Astrocyte of the spinal cord (primary cell): ENCODE data around the gene MGST2.

ENCODE experiments used
- DNase-seq: peaks from one replicate; pipeline ENCODE4 v3.0.0; 2011; ENCODE audit warnings: low read depth, low spot score
- H3K4me3 ChIP-seq: 2 replicates; pipeline ENCODE4 v1.5.1; 2011; ENCODE audit warnings: low read depth, mild to moderate bottlenecking, low read length, moderate library complexity
- in situ Hi-C: cut with HindIII; loops from 2 replicates; pipeline ENCODE4 v1.10.0; 2017; ENCODE audit warnings: low sequenced_read_pairs
- TF ChIP-seq, protein P1 (sequence below): IDR thresholded peaks from 2 replicates; pipeline ENCODE4 v1.5.1; 2012; ENCODE audit warnings: low read depth, mild to moderate bottlenecking, low read length, inconsistent platforms

MGST2 gene

DNA sequence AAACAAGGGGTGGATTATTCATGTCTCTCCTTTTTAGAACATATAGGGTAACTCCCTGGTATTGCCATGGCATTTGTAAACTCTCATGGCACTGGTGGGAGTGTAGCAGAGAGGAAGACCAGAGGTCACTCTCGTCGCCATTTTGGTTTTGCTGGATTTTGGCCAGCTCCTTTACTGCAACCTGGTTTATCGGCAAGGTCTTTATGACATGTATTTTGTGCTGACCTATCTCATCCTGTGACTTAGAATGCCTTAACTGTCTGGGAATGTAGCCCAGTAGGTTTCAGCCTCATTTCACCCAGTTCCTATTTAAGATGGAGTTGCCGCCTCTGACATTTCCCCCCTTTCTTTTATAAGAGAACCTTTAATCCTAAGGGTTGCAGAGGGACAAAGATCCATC is 45.8 kb downstream of the MGST2 start:
- no peak for DNase-seq
- TF ChIP-seq, protein P1, sequence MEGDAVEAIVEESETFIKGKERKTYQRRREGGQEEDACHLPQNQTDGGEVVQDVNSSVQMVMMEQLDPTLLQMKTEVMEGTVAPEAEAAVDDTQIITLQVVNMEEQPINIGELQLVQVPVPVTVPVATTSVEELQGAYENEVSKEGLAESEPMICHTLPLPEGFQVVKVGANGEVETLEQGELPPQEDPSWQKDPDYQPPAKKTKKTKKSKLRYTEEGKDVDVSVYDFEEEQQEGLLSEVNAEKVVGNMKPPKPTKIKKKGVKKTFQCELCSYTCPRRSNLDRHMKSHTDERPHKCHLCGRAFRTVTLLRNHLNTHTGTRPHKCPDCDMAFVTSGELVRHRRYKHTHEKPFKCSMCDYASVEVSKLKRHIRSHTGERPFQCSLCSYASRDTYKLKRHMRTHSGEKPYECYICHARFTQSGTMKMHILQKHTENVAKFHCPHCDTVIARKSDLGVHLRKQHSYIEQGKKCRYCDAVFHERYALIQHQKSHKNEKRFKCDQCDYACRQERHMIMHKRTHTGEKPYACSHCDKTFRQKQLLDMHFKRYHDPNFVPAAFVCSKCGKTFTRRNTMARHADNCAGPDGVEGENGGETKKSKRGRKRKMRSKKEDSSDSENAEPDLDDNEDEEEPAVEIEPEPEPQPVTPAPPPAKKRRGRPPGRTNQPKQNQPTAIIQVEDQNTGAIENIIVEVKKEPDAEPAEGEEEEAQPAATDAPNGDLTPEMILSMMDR: no peak
- no peak overlapping the region for H3K4me3 ChIP-seq
- in situ Hi-C loops: no loop called here

DNA sequence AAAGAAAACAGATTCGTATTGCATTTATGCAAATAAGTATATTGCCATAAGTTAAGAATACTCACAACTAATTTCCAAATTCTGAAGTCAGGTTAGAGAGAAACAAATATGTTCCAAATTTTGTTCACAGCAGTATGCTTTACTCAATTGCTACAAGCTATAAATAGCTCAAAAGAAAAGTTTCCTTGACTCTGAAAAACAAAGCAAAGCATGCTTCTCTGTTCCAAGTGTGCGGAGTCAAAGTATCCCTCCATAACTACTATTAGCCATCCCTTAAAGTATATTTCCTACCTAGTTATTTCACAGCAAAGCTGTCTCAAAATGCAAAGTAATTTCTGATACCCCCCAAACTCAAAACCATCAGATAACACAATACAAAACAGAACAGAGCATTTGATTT is 47.3 kb downstream of the MGST2 start:
- in situ Hi-C loops: no loop called here
- TF ChIP-seq, protein P1: no peak

DNA sequence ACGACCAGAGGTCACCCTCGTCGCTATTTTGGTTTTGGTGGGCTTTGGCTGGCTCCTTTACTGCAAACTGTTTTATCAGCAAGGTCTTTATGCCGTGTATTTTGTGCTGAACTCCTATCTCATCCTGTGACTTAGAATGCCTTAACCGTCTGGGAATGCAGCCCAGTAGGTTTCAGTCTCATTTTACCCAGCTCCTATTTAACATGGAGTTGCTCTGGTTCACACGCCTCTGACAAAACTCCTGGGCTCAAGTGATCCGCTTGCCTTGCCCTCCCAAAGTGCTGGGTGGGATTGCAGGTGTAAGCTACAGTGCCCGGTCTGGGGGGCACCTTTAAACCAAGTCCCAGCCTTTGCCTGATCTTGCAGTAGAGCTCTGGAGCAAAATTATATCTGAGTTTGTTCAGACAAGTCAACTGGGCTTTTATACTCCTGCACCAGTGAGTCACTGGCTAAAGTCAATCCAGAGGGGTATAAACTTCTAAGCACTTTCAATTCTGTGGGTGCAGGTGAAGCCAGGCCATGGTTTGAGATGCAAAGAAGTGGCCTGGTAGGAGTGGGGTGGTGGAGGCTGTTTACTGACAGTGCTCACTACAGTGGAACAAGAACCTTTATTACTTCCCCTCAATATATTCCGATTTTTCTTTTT is 50.2 kb downstream of the MGST2 start:
- TF ChIP-seq, protein P1: no peak
- no peak overlapping the region for H3K4me3 ChIP-seq
- DNase-seq: peak; percentile 13
- in situ Hi-C loops: no loop called here

More for the DNA sequence above, 47.3 kb downstream of the MGST2 start:
- H3K4me3 ChIP-seq: no peak overlapping the region
- DNase-seq: no peak

DNA sequence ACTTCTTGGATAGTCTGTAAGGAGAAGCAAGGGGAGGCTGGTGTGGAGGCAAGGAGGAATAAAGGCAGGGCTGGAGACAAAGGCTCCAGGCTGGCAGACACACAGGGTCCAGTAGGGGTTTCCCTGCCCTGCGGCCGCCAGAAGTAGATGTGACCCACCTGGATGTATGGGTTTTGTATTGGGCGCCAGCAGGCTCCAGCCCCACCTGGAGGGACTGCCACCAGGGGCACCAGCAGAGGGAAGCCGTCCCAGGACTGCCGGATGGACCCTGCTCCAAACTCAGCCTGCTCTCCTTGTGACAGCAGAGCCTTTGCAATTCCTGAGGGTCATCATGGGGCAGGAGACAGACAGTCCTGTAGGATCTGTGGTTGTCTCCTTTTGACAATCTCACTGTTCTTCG is 52.7 kb downstream of the MGST2 start:
- TF ChIP-seq, protein P1: no peak
- in situ Hi-C loops: no loop called here
- no peak overlapping the region for H3K4me3 ChIP-seq
- DNase-seq: no peak

DNA sequence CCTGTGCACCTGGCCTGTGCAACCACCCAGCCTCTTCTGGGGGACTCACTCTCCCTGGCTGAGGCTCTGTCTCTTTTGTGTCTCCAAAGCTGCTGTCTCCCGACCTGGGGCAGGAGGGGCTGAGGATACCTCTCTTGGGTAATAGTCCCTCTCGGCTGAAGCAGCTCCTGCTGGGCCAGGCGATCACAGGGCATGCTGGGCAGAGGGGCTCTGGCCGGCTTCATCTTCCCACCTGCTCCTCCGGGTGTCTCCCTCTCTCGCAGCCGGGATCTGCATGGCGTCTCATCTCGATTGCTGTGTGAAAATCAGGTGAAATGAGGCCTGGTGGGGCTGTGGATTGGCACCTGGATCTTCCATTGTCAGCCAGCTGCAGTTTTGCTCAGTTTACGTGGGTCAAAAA is 53.2 kb downstream of the MGST2 start:
- DNase-seq: no peak

DNA sequence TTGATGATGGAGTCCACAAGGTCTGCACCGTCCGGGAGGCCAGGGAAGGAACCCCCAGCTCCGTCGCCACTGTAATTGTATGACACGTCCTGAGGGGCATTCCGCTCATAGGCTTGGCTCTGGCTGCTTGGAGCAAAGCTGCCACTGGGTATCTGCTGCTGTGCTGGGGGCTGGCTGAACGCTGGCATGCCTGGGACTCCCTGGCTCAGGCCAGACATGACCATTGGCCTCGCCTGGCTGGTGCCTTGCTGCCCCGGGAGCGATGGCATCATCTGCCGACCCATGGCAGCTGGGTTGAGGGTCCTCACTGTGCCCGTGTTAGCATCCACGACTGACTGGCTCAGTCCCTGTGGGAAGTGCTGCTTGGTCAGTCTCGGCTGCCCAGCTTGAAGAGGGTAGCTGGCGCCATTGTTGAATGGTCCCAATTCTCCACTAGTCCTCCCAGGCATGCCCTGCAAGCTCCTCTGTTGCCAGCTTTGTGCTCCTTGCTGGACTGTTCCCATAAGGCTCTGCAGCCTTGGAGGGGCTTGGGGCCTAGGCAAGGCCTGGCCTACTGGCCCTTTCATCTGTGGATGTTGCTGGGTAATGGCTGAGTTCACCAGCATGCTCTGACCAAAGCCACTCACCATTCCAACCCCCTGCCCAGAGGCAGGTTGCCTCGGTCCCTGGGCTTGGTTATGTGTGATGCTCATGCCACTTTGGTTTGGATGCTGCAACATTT is 53.9 kb downstream of the MGST2 start:
- TF ChIP-seq, protein P1: no peak
- in situ Hi-C loops: no loop called here
- H3K4me3 ChIP-seq: no peak overlapping the region
- DNase-seq: no peak

More for the DNA sequence above, 53.2 kb downstream of the MGST2 start:
- TF ChIP-seq, protein P1: no peak
- no peak overlapping the region for H3K4me3 ChIP-seq
- in situ Hi-C loops: no loop called here
